Hepatocyte (in vitro differentiated cells): ENCODE data around the gene CRISP1. TPM values are rescaled to one million over a fixed set of nuclear protein-coding genes. Genes with fewer than 3 reads are reported as not detected.

Experiments used
- DNase-seq: peaks from one replicate; pipeline ENCODE4 v3.0.0-alpha.2; 2016; ENCODE audit warnings: low spot score
- H2AFZ ChIP-seq: fragments of 200-600 bp; sonication (generic); 2 replicates; pipeline ENCODE4 v1.6.0; 2016; ENCODE audit warnings: antibody characterized with exemption, mild to moderate bottlenecking
- H3K27ac ChIP-seq: fragments of 200-600 bp; sonication (generic); 2 replicates; pipeline ENCODE4 v1.5.1; 2016; ENCODE audit warnings: mild to moderate bottlenecking
- H3K27me3 ChIP-seq: fragments of 200-600 bp; sonication (generic); 2 replicates; pipeline ENCODE4 v1.6.1; 2016
- H3K36me3 ChIP-seq: fragments of 200-600 bp; sonication (generic); replicated peaks from 2 replicates; pipeline ENCODE4 v1.5.1; 2016; ENCODE audit warnings: low read depth; ENCODE audit not compliant: insufficient read depth
- H3K4me1 ChIP-seq: fragments of 200-600 bp; sonication (generic); 2 replicates; pipeline ENCODE4 v1.5.1; 2016; ENCODE audit warnings: mild to moderate bottlenecking, moderate library complexity; ENCODE audit not compliant: insufficient read depth
- H3K4me2 ChIP-seq: fragments of 200-600 bp; sonication (generic); 2 replicates; pipeline ENCODE4 v1.6.0; 2016
- H3K4me3 ChIP-seq: fragments of 200-600 bp; sonication (generic); 2 replicates; pipeline ENCODE4 v1.5.1; 2016; ENCODE audit warnings: mild to moderate bottlenecking
- H3K79me2 ChIP-seq: fragments of 200-600 bp; sonication (generic); 2 replicates; pipeline ENCODE4 v1.6.0; 2017; ENCODE audit warnings: mild to moderate bottlenecking
- H3K9me2 ChIP-seq: fragments of 200-600 bp; sonication (generic); replicated peaks from 2 replicates; pipeline ENCODE4 v1.6.0; 2017; ENCODE audit warnings: mild to moderate bottlenecking; ENCODE audit not compliant: insufficient read depth
- H3K9me3 ChIP-seq: fragments of 200-600 bp; sonication (generic); 2 replicates; pipeline ENCODE4 v1.5.1; 2016; ENCODE audit warnings: low read depth, mild to moderate bottlenecking
- H4K20me1 ChIP-seq: fragments of 200-600 bp; sonication (generic); 2 replicates; pipeline ENCODE4 v1.6.0; 2016; ENCODE audit warnings: mild to moderate bottlenecking; ENCODE audit not compliant: insufficient read depth, poor library complexity, severe bottlenecking
- EZH2 ChIP-seq: fragments of 200-600 bp; sonication (generic); IDR thresholded peaks from 2 replicates; pipeline ENCODE4 v1.6.1; 2016; ENCODE audit warnings: antibody characterized with exemption, mild to moderate bottlenecking, borderline replicate concordance
- EZH2phosphoT487 ChIP-seq: fragments of 200-600 bp; sonication (generic); IDR thresholded peaks from one replicate; pipeline ENCODE4 v1.6.1; 2018; ENCODE audit warnings: antibody characterized with exemption, mild to moderate bottlenecking, low read depth, moderate library complexity; ENCODE audit not compliant: unreplicated experiment, severe bottlenecking
- WGBS: methylation state at CpG from one replicate; pipeline ENCODE4 v1.1.6; 2016; ENCODE audit warnings: low lambda C conversion rate; ENCODE audit errors: missing lambda C conversion rate; 5-methylcytosine and 5-hydroxymethylcytosine counted together
- polyA plus RNA-seq: library from polyadenylated mRNA; unstranded; fragments of >200 nt; fragmentation: Nextera tagmentation; extraction: Ambion mirVana; gene quantifications from 2 replicates; pipeline ENCODE4 v1.2.1, GENCODE V29; 2016
- total RNA-seq: library from RNA; depleted of rRNA; stranded (reverse); fragments of >200 nt; gene quantifications from 2 replicates; pipeline ENCODE4 v1.2.3, GENCODE V29; 2014
- TF ChIP-seq, protein P1 (sequence below): fragments of 200-600 bp; sonication (generic); IDR thresholded peaks from 2 replicates; pipeline ENCODE4 v1.5.1; 2016; ENCODE audit warnings: antibody characterized with exemption, mild to moderate bottlenecking; ENCODE audit not compliant: poor library complexity

CRISP1 gene
- total and polyA plus RNA-seq, 2 experiments from 2014 or later = not detected

DNA sequence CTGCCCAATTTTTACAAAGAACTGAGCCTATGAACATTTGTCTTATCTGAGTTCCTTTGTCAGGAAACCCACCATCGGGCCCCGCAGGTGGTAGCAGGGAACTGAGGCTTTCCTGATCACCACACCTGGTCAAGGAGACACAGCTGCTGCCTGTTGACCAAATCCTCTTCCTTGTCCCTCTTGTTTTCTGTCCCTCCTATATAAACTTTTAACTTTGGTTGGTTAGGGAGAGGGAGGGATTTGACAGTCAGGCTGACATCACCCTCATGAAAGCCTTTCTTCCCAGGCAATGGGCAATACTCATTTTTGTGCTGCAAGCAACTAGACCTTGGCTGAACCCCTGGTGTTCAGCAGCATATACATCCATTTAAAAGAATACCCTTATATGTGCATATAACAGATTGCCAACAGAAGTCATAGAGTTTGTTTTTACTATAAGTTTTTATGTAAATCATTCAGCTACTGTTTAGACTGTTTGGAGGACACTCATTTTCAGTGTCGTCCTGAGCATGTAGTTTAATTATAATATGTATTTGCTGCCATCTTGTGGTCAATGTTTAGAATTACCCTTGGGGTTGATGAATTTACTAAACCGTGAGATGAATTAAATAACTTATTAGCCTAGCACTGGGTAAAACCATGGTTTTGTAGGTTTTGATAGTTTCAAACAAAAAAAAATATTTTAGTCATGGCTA, 17.0 kb downstream of the CRISP1 start:
- TF ChIP-seq, protein P1, sequence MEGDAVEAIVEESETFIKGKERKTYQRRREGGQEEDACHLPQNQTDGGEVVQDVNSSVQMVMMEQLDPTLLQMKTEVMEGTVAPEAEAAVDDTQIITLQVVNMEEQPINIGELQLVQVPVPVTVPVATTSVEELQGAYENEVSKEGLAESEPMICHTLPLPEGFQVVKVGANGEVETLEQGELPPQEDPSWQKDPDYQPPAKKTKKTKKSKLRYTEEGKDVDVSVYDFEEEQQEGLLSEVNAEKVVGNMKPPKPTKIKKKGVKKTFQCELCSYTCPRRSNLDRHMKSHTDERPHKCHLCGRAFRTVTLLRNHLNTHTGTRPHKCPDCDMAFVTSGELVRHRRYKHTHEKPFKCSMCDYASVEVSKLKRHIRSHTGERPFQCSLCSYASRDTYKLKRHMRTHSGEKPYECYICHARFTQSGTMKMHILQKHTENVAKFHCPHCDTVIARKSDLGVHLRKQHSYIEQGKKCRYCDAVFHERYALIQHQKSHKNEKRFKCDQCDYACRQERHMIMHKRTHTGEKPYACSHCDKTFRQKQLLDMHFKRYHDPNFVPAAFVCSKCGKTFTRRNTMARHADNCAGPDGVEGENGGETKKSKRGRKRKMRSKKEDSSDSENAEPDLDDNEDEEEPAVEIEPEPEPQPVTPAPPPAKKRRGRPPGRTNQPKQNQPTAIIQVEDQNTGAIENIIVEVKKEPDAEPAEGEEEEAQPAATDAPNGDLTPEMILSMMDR = peak; percentile 63
- no peak for TF ChIP-seq EZH2
- WGBS = 50% methylated on average over 4 of the region's 4 CpGs

DNA sequence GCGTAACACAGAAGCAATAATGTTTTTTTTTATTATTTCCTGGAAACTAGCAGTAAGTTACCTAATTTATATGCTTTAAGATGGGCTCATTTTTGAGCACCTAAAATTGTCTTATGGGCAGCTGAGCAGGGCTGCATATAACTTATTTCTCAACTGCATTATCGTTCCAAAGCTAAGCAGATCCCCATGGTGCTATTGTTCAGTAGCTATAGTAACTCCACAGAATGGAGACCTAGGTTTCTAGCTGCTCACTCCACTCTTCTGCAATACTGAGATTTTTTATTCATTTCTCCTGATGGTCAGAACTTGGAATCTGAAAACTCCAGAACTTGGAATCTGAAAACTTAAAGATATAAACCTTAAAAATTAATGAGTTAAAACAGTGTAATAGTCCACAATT, 18.7 kb downstream of the CRISP1 start:
- no peaks in the 10 kb centered on the region for H3K79me2 ChIP-seq
- H3K4me3 ChIP-seq = no peak overlapping the region
- TF ChIP-seq, protein P1 = no peak
- TF ChIP-seq EZH2phosphoT487 (no peak), EZH2 (no peak)
- no peaks in the 10 kb centered on the region for H3K9me2 ChIP-seq
- 89% methylated on average over 2 of the region's 2 CpGs for WGBS
- no peaks in the 10 kb centered on the region for H3K4me1 ChIP-seq
- H3K27ac ChIP-seq = no peak overlapping the region
- no peaks in the 10 kb centered on the region for H4K20me1 ChIP-seq
- H3K36me3 ChIP-seq = no peaks in the 10 kb centered on the region
- DNase-seq = no peak
- no peaks in the 10 kb centered on the region for H3K27me3 ChIP-seq
- H3K9me3 ChIP-seq = no peaks in the 10 kb centered on the region
- H2AFZ ChIP-seq = no peak overlapping the region
- no peak overlapping the region for H3K4me2 ChIP-seq

More for the DNA sequence above, 17.0 kb downstream of the CRISP1 start:
- no peaks in the 10 kb centered on the region for H3K9me2 ChIP-seq
- no peak overlapping the region for H2AFZ ChIP-seq
- peak; percentile 85 for DNase-seq
- H3K79me2 ChIP-seq = no peaks in the 10 kb centered on the region
- H3K27me3 ChIP-seq = no peaks in the 10 kb centered on the region
- no peak overlapping the region for H3K4me2 ChIP-seq
- H4K20me1 ChIP-seq = no peaks in the 10 kb centered on the region
- H3K4me1 ChIP-seq = no peaks in the 10 kb centered on the region
- H3K4me3 ChIP-seq = no peak overlapping the region
- no peak overlapping the region for H3K27ac ChIP-seq
- no peaks in the 10 kb centered on the region for H3K9me3 ChIP-seq
- H3K36me3 ChIP-seq = no peaks in the 10 kb centered on the region

DNA sequence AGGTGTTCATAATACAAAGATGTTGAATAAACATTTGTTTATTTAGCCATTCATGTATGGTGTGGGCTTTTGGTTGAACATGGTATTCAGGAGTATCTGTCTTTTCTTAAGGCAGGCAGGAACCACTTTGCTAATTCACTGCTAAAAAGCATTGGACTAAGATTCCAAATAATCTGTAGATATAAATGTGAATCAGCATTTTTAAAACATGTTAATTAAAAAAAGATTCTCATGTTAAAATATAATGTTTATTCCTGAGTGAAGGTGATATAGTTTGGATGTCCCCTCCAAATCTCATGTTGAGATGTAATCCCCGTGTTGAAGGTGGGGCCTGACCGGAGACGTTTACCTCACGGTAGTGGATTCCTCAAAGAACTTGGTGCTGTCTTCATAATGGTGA, 19.3 kb downstream of the CRISP1 start:
- no peak overlapping the region for H3K27ac ChIP-seq
- no peaks in the 10 kb centered on the region for H3K9me2 ChIP-seq
- no peak for DNase-seq
- no peaks in the 10 kb centered on the region for H3K27me3 ChIP-seq
- H3K36me3 ChIP-seq = no peaks in the 10 kb centered on the region
- H2AFZ ChIP-seq = no peak overlapping the region
- H3K4me1 ChIP-seq = no peaks in the 10 kb centered on the region
- TF ChIP-seq EZH2 = no peak
- TF ChIP-seq, protein P1 = no peak
- TF ChIP-seq EZH2phosphoT487 = no peak
- no peaks in the 10 kb centered on the region for H3K9me3 ChIP-seq
- H3K4me2 ChIP-seq = no peak overlapping the region
- no peaks in the 10 kb centered on the region for H4K20me1 ChIP-seq
- 96% methylated on average over 4 of the region's 4 CpGs for WGBS
- H3K4me3 ChIP-seq = no peak overlapping the region
- no peaks in the 10 kb centered on the region for H3K79me2 ChIP-seq
